Fibroblast of the conjunctiva (primary cell): ENCODE data around the gene FBXL17.
"Not testable (repeated sequence)": the region's sequence is repeated elsewhere in the genome, so short reads cannot be mapped to it uniquely, and the experiment has no call there.

Experiments used
- DNase-seq: peaks from one replicate; pipeline ENCODE4 v3.0.0-alpha.2; 2010; ENCODE audit warnings: low read depth

FBXL17 gene

DNA sequence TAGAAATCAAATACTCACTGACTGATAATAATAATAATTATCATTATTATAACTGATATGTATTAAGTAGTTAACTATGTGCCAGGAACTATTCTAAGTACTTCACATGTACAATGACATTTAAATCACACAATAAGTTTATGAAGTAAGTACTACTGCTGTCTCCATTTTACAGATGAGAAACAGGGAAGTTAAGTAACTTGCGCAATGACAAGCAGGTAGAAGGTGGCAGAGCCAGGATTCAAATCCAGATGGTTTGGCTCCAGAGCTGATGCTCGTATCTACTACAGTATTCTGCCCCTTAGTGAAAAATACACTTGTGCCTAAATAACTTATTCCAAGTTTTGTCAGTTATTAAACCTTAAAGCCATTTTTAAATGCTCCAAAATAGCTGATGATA lies 217.3 kb downstream of the FBXL17 start:
- DNase-seq: no peak

- DNase-seq: not testable (repeated sequence)
These were observed 229.0 kb downstream of the FBXL17 start for GRCh38 chr5:108152854-108153253.

GRCh38 chr5:108149369-108149768 lies 232.5 kb downstream of the FBXL17 start:
- DNase-seq: no peak

DNA sequence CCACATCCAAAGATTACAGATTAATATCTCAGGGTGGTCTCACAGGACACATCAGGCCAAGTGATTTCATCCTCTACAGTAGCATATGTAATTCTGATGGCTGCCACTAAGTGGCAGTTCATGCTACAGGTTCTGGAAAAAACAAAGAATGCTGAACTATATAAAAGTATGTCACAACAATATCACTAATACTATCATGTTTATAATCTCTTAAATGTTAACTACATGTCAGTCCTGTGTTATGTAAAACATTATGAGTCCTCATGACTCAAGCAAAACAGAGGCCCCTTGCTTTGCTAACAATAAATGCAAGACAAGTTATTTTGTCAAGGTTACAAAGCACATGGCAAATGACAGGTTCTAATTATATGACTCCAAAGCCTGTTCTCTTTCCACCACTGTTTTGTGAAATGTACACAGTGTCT lies 233.2 kb downstream of the FBXL17 start:
- no peak for DNase-seq

DNA sequence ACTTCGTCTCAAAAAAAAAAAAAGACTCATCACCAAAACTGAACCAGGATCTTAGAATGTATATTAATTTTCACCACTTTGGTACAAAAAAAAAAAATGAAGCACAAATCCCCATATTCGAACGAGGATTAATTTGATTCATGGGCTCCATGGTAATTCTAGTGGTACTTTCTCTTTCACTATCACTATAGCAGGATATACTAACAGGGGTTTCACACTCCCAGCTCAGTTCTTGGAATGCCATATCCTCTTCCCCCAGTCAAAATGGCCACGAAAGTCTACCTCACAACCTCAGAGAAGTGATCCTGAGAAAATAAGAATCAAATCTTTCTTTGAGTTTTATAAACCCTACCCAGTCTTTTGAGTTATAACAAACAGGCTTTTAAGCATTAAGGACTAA lies 235.7 kb downstream of the FBXL17 start:
- no peak for DNase-seq

DNA sequence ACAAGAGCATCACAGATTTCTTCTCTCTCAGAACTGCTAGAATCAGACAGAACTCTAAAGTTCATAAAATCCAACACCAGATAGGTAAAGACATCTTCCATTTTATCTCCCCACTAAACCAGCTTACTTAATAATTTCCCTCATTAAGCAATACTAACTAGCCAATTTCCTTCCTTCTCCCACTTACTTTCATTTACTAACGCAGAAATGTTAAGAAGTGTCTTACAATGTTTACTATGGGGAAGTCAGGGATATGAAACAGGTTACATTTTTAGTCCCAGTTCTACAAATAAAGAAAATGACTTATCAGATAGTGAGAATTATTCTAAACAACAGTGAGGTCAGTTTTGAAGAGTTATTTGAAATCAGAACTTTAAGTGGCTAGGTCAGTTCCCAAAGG lies 236.5 kb downstream of the FBXL17 start:
- no peak for DNase-seq

DNA sequence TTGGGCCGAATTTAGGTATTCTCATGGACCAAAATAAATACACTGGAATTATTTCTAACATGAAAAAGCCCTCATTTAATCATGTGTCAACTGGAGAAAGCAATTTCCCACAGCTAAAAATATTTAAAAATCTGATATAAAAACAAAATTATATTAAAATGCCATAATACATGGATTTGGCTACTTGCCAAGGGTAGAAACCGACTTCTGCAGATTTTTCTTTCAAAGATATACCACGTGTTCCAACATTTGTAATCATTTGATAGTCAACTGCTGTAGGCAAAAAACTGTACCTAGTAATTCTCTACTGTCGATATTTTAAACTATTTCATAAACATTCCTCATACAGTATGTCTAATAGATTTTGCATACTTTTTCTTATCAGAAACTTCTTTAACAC lies 237.6 kb downstream of the FBXL17 start:
- DNase-seq: no peak

- no peak for DNase-seq
These were observed 238.3 kb downstream of the FBXL17 start for GRCh38 chr5:108143581-108143980.

DNA sequence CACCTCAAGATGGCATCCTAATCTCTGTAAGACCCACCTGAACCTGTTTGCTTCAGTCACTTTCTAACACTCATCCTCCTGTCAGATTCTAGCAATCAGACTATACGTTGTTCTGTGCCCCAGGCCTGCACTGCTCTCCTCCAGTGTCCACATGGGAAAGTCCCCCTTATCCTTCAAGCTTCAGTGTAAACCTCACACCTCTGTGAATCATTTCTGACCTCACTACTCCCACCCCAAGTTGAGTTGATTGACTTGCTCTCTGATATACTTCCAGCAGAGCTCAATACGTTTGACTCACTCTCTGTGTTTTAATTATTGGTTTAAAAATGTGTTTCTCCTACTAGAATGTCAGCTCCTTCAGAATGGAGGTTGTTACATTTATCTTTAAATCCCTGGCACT lies 240.2 kb downstream of the FBXL17 start:
- no peak for DNase-seq

- DNase-seq: no peak
These were observed 245.4 kb downstream of the FBXL17 start for GRCh38 chr5:108136493-108136892.

GRCh38 chr5:108129129-108129528 lies 252.8 kb downstream of the FBXL17 start:
- no peak for DNase-seq

DNA sequence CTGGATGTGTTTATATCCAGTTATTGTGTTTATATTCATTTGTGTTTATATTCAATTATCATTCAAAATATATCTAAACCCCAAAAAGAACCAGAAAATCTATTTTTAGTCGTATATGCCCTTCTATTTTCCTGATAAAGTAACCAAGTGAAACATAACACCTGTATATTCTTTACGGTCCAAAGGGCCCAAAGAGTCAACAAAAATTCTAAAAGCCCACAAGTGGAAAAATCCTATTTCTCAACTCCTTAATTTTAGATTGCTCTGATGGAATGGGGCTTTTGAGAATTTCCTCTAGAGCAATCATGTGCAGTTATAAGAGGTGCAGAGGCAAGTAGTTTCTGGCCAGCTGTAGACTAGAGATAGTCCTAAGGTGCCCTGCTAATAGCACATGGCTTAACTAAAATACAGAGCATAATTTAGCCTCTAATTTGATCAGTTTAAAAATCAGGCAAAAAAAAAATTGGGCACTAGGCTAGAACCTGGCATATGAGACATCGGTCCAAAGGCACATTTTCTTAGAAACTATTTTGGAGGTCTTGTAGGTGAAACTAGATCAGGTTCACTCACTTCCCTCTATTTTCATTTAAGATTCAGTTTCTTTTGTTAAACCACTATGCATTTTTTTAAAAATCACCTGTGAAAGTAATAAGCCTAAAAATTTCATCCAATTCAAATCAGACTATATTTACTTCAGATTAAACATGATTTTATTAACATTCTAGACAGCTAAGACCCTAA lies 256.0 kb downstream of the FBXL17 start:
- no peak for DNase-seq

DNA sequence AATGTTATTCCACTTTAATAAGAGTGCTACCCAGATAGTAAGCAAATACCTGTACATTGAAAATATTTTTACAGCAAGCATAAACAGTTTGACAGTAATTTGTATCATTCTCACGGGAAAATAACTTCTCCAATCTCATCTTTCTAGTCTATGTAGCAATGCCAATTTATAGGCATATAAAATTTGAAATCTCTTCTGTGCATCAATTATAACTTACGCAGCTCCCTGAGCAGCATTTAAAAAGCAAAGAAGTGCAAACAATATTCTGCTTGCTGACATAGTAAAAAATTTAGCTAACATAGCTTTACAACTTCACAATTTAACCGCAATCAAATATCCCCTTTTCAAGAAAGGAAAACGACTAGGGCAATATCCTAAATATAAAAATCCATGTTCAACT lies 257.3 kb downstream of the FBXL17 start:
- DNase-seq: no peak

DNA sequence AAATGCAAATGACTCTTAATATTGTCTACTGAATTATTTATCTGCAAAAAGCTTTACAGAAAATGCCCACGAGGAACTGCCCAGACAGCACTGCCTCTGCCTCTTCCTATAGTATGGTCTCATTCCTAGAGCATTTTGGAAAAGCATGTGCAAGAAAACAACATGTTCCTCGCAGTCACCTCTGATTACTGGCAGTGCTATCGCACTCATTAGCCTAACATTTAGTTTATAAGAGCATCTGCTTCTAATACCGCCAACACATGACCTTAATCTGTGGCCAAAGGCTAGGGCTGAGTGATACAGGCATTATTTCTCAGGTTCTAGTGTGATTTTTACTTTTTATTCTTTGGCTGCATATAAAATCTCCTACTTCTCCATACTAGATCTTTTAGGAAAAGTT lies 259.2 kb downstream of the FBXL17 start:
- no peak for DNase-seq

GRCh38 chr5:108118813-108119514 lies 262.9 kb downstream of the FBXL17 start:
- DNase-seq: no peak

DNA sequence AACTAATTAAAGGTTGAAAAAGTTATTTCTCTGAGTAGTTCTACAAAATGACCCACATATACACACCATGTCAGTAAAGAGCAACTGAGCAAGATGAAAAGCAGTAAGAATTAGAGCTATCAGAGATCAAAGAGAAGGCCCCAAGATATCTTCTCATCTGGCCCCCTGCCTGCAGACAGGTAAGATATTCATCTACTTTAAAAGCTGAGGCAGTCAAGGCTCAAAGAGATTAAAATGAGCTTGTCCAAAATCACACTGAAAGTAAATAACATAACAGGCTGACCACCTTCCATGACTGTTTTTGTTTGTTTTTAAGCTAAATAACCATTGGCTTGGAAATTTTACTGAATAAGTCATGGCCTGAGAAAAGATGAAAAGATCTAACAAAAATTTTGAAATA lies 266.2 kb downstream of the FBXL17 start:
- no peak for DNase-seq

DNA sequence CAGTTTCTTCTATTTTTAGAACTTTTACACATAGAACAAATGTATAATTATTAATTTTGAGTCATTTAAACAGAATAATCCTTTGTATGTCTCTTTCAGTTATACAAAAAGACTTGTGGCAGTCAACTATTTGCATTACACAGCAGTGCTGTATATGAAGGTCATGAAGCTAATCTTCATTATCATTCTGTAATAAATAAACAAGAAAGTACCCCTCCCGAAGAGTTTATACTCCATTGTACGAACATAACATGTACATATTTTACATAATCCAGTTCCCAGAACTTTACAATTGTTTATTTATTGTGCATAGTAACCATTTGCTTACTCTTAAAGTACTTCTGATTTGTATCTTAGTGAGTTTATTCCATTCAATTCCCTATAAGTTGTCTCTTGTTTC lies 267.9 kb downstream of the FBXL17 start:
- no peak for DNase-seq

- no peak for DNase-seq
These were observed 270.2 kb downstream of the FBXL17 start for GRCh38 chr5:108111736-108112135.

DNA sequence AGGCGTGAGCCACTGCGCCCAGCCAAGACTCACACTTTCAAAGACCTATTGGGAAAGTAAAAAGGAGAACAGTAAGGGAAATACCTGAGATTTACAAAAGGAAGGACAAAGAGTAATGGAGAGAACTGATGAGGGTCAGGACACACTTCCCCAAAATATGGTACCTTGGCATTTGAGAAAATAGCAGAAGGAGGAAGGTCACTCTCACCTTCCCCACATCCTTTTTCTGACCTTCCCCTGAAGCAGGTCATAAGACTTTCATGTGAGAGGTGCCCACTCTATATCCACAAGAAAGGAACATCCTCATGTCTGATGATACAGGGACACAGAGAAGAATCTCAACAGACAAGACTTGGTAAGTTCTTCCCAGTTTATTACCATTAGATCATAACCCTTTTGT lies 272.8 kb downstream of the FBXL17 start:
- no peak for DNase-seq

- no peak for DNase-seq
These were observed 277.4 kb downstream of the FBXL17 start for GRCh38 chr5:108104448-108104847.

DNA sequence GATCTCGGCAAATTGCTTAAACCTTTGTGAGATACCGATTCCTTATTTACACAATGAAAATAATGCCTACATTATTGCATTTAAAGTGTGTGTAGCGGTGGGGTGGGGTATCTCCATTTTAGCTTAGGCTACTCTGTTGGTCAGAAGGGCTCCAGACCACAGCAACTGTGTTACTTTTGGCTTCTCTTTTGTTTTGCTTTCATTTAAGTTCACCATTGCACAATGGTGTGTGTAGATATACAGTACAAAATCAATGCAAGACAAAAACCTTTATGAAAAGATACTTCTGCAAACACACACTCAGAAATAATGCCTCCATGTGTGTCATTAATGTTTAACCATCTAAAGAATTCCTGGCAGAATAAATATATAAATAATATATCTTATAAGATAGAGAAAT lies 279.4 kb downstream of the FBXL17 start:
- no peak for DNase-seq

GRCh38 chr5:108101821-108102220 lies 280.1 kb downstream of the FBXL17 start:
- no peak for DNase-seq

GRCh38 chr5:108101130-108101529 lies 280.8 kb downstream of the FBXL17 start:
- DNase-seq: peak; percentile 31

GRCh38 chr5:108094800-108095199 lies 287.1 kb downstream of the FBXL17 start:
- no peak for DNase-seq
